SK-N-SH (cell line): ENCODE measurements around the gene CCL22. TPM values are rescaled to one million over a fixed set of nuclear protein-coding genes. Genes with fewer than 3 reads are reported as not detected.

Experiments
- CTCF ChIA-PET: fragments of 300-600, 350-600 bp; formaldehyde crosslinking; extraction: SDS; loops from one replicate; lab custom pipeline; 2021; lab: Yijun Ruan, JAX
- POLR2A ChIA-PET: fragments of 350-600 bp; sonication (Branson Sonifier 250); formaldehyde crosslinking; extraction: SDS; loops from one replicate; lab custom pipeline; 2020; ENCODE audit warnings: antibody characterized with exemption, inconsistent platforms; lab: Yijun Ruan, JAX
- DNase-seq: peaks from one replicate; pipeline ENCODE4 v3.0.0; 2012
- H2AFZ ChIP-seq: fragments of 200-600 bp; sonication (generic); 2 replicates; pipeline ENCODE4 v1.8.1; 2016; ENCODE audit warnings: antibody characterized with exemption, mild to moderate bottlenecking, low read depth
- H3F3A ChIP-seq: fragments of 200-600 bp; sonication (generic); replicated peaks from 2 replicates; pipeline ENCODE3; 2016; ENCODE audit warnings: antibody characterized with exemption, mild to moderate bottlenecking; ENCODE audit not compliant: insufficient read depth
- H3K27ac ChIP-seq, 2 experiments: fragments of 200-500 bp in 1 of 2; fragments of 200-600 bp in 1 of 2; sonication (Bioruptor generic) in 1 of 2; sonication (generic), shearing (Covaris generic) in 1 of 2; 2 replicates each; pipeline versions ENCODE4 v1.5.1 to v1.6.1; 2014 to 2016; ENCODE audit warnings: low read depth in 2 of 2, inconsistent platforms in 1 of 2, low read length in 1 of 2, mild to moderate bottlenecking in 1 of 2, mixed read lengths in 1 of 2
- H3K27me3 ChIP-seq: fragments of 200-600 bp; sonication (generic), shearing (Covaris generic); 2 replicates; pipeline ENCODE4 v1.6.1; 2016; ENCODE audit warnings: mixed run types; ENCODE audit not compliant: insufficient read depth
- H3K36me3 ChIP-seq, 2 experiments: fragments of 200-500 bp in 1 of 2; fragments of 200-600 bp in 1 of 2; sonication (Bioruptor generic) in 1 of 2; sonication (generic) in 1 of 2; replicated peaks in 1 of 2; 2 replicates each; pipeline versions ENCODE3 to v1.5.1; 2014 to 2016; ENCODE audit warnings: low read length in 1 of 2, mild to moderate bottlenecking in 1 of 2; ENCODE audit not compliant: insufficient read depth in 2 of 2, control insufficient read depth in 1 of 2
- H3K4me1 ChIP-seq, 2 experiments: fragments of 200-500 bp in 1 of 2; fragments of 200-600 bp in 1 of 2; sonication (Bioruptor generic) in 1 of 2; sonication (generic), shearing (Covaris generic) in 1 of 2; 2 replicates each; pipeline versions ENCODE4 v1.5.1 to v1.6.1; 2014 to 2016; ENCODE audit warnings: low read depth in 1 of 2, low read length in 1 of 2, mixed run types in 1 of 2; ENCODE audit not compliant: insufficient read depth in 2 of 2, control insufficient read depth in 1 of 2
- H3K4me2 ChIP-seq: fragments of 200-600 bp; sonication (generic), shearing (Covaris generic); 2 replicates; pipeline ENCODE4 v1.6.1; 2017; ENCODE audit warnings: mixed run types
- H3K4me3 ChIP-seq, 2 experiments: fragments of 200-500 bp in 1 of 2; fragments of 200-600 bp in 1 of 2; sonication (Bioruptor generic) in 1 of 2; sonication (generic), shearing (Covaris generic) in 1 of 2; 2 replicates each; pipeline versions ENCODE4 v1.5.1 to v1.8.1; 2014 to 2016; ENCODE audit warnings: low read depth in 2 of 2, inconsistent platforms in 1 of 2, low read length in 1 of 2, mild to moderate bottlenecking in 1 of 2, mixed read lengths in 1 of 2, moderate library complexity in 1 of 2
- H3K79me2 ChIP-seq: fragments of 200-600 bp; sonication (generic); 2 replicates; pipeline ENCODE4 v1.8.1; 2017; ENCODE audit warnings: mild to moderate bottlenecking; ENCODE audit not compliant: insufficient read depth
- H3K9ac ChIP-seq: fragments of 200-600 bp; sonication (generic); 2 replicates; pipeline ENCODE4 v1.6.1; 2017; ENCODE audit warnings: mixed run types
- H3K9me2 ChIP-seq: fragments of 200-600 bp; sonication (generic); 2 replicates; pipeline ENCODE4 v1.6.1; 2017; ENCODE audit warnings: mixed run types
- H3K9me3 ChIP-seq: fragments of 200-600 bp; sonication (generic); 2 replicates; pipeline ENCODE4 v1.6.1; 2017; ENCODE audit warnings: mixed run types, mild to moderate bottlenecking, moderate library complexity
- H4K20me1 ChIP-seq: fragments of 200-600 bp; sonication (generic); 2 replicates; pipeline ENCODE4 v1.6.1; 2017; ENCODE audit warnings: mild to moderate bottlenecking, mixed run types; ENCODE audit not compliant: insufficient read depth
- CHD2 ChIP-seq: fragments of 150-350 bp; IDR thresholded peaks from 2 replicates; pipeline ENCODE4 v1.6.1; 2018; ENCODE audit warnings: low read length; ENCODE audit not compliant: partially characterized antibody
- EZH2phosphoT487 ChIP-seq: fragments of 200-600 bp; sonication (generic); IDR thresholded peaks from 2 replicates; pipeline ENCODE4 v1.6.1; 2017; ENCODE audit warnings: low read depth, mixed run types, mild to moderate bottlenecking, antibody characterized with exemption, moderate library complexity, borderline replicate concordance
- FOSL2 ChIP-seq: IDR thresholded peaks from 2 replicates; pipeline ENCODE4 v1.4.0; 2012; ENCODE audit warnings: low read depth, mild to moderate bottlenecking, moderate library complexity, borderline replicate concordance
- FOXM1 ChIP-seq: IDR thresholded peaks from 2 replicates; pipeline ENCODE4 v1.4.0; 2012; ENCODE audit warnings: low read depth, mild to moderate bottlenecking
- GATA2 ChIP-seq: sonication (generic); formaldehyde crosslinking; IDR thresholded peaks from 2 replicates; pipeline ENCODE4 v1.5.0; 2020; ENCODE audit warnings: mild to moderate bottlenecking, missing genetic modification reagents
- JUND ChIP-seq: IDR thresholded peaks from 2 replicates; pipeline ENCODE4 v1.4.0; 2012
- MXI1 ChIP-seq: IDR thresholded peaks from 2 replicates; pipeline ENCODE4 v1.6.1; 2012; ENCODE audit warnings: mild to moderate bottlenecking, low read depth, low read length, improper control_type of control experiment
- NRF1 ChIP-seq: IDR thresholded peaks from 2 replicates; pipeline ENCODE4 v1.6.1; 2012; ENCODE audit warnings: low read depth, mild to moderate bottlenecking, low read length
- RAD21 ChIP-seq: IDR thresholded peaks from 2 replicates; pipeline ENCODE4 v1.6.1; 2012; ENCODE audit warnings: mild to moderate bottlenecking, low read length
- RCOR1 ChIP-seq: fragments of 150-350 bp; IDR thresholded peaks from 2 replicates; pipeline ENCODE4 v1.6.1; 2017; ENCODE audit warnings: antibody characterized with exemption, low read length
- RXRA ChIP-seq: IDR thresholded peaks from 2 replicates; pipeline ENCODE4 v1.4.0; 2012; ENCODE audit warnings: low read depth, mild to moderate bottlenecking, borderline replicate concordance
- TCF12 ChIP-seq: IDR thresholded peaks from 2 replicates; pipeline ENCODE4 v1.4.0; 2012
- WGBS: methylation state at CpG from one replicate; pipeline ENCODE4 v1.1.6; 2017; ENCODE audit warnings: low lambda C conversion rate; 5-methylcytosine and 5-hydroxymethylcytosine counted together
- polyA plus RNA-seq, 3 experiments: library from polyadenylated mRNA; depleted of rRNA; stranded (reverse); fragments of >200 nt; gene quantifications; 2 replicates each; pipeline ENCODE4 v1.2.3, GENCODE V29; 2012
- TF ChIP-seq, protein P1 (sequence below): IDR thresholded peaks from 2 replicates; pipeline ENCODE4 v1.4.0; 2012; ENCODE audit warnings: low read depth
- TF ChIP-seq, protein P2 (sequence below): fragments of 200-600 bp; sonication (generic); IDR thresholded peaks from 2 replicates; pipeline ENCODE4 v1.6.1; 2017; ENCODE audit warnings: antibody characterized with exemption, mild to moderate bottlenecking, moderate library complexity
- TF ChIP-seq, protein P3 (sequence below): IDR thresholded peaks from 2 replicates; pipeline ENCODE4 v1.6.1; 2012; ENCODE audit warnings: mild to moderate bottlenecking, low read depth, low read length, moderate library complexity
- TF ChIP-seq, protein P4 (sequence below): fragments of 150-350 bp; IDR thresholded peaks from 2 replicates; pipeline ENCODE4 v1.6.1; 2016; ENCODE audit warnings: mild to moderate bottlenecking, low read depth, low read length

CCL22 gene
- polyA plus RNA-seq, 1 of the 3 experiments (the other 2 are of a cell fraction), result not detected

DNA sequence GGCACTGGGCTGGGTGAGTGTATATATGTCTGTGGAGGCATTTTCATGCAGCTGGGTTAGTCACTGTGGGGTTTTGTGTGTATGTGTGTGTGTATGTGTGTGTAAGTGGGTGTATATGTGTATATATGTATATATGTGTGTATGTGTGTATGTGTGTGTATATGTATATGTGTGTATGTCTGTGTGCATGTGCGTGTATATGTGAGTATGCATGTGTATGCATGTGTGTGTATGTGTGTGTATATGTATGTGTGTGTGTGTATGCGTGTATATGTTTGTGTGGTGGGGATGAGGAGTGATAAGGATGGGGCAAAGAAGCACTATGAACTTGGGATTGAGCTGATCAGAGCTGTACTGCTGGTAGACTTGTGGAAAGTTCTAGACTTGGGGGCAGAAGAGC is 45.1 kb upstream of the CCL22 start:
- Histone ChIP-seq H2AFZ (no peak overlapping the region), H3K4me1 (peaks cover 0 to 29% of the 10 kb centered on the region in 2 experiments; a peak in 2 of 4 replicates)
- CTCF ChIA-PET, result interaction anchor here (0.8 to 26.6 kb wide), 5 partner anchors 13 to 262 kb away, joined by 3 to 544 read pairs (median 4); no protein-coding TSS in a partner anchor
- WGBS, result 88% methylated on average over 2 of the region's 2 CpGs
- TF ChIP-seq EZH2phosphoT487, result no peak
- TF ChIP-seq, protein P1, sequence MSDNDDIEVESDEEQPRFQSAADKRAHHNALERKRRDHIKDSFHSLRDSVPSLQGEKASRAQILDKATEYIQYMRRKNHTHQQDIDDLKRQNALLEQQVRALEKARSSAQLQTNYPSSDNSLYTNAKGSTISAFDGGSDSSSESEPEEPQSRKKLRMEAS, result no peak
- TF ChIP-seq, protein P2, sequence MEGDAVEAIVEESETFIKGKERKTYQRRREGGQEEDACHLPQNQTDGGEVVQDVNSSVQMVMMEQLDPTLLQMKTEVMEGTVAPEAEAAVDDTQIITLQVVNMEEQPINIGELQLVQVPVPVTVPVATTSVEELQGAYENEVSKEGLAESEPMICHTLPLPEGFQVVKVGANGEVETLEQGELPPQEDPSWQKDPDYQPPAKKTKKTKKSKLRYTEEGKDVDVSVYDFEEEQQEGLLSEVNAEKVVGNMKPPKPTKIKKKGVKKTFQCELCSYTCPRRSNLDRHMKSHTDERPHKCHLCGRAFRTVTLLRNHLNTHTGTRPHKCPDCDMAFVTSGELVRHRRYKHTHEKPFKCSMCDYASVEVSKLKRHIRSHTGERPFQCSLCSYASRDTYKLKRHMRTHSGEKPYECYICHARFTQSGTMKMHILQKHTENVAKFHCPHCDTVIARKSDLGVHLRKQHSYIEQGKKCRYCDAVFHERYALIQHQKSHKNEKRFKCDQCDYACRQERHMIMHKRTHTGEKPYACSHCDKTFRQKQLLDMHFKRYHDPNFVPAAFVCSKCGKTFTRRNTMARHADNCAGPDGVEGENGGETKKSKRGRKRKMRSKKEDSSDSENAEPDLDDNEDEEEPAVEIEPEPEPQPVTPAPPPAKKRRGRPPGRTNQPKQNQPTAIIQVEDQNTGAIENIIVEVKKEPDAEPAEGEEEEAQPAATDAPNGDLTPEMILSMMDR, result no peak
- no peak for TF ChIP-seq FOSL2
- TF ChIP-seq RXRA, result no peak
- TF ChIP-seq, protein P3, sequence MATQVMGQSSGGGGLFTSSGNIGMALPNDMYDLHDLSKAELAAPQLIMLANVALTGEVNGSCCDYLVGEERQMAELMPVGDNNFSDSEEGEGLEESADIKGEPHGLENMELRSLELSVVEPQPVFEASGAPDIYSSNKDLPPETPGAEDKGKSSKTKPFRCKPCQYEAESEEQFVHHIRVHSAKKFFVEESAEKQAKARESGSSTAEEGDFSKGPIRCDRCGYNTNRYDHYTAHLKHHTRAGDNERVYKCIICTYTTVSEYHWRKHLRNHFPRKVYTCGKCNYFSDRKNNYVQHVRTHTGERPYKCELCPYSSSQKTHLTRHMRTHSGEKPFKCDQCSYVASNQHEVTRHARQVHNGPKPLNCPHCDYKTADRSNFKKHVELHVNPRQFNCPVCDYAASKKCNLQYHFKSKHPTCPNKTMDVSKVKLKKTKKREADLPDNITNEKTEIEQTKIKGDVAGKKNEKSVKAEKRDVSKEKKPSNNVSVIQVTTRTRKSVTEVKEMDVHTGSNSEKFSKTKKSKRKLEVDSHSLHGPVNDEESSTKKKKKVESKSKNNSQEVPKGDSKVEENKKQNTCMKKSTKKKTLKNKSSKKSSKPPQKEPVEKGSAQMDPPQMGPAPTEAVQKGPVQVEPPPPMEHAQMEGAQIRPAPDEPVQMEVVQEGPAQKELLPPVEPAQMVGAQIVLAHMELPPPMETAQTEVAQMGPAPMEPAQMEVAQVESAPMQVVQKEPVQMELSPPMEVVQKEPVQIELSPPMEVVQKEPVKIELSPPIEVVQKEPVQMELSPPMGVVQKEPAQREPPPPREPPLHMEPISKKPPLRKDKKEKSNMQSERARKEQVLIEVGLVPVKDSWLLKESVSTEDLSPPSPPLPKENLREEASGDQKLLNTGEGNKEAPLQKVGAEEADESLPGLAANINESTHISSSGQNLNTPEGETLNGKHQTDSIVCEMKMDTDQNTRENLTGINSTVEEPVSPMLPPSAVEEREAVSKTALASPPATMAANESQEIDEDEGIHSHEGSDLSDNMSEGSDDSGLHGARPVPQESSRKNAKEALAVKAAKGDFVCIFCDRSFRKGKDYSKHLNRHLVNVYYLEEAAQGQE, result no peak
- TF ChIP-seq, protein P4, sequence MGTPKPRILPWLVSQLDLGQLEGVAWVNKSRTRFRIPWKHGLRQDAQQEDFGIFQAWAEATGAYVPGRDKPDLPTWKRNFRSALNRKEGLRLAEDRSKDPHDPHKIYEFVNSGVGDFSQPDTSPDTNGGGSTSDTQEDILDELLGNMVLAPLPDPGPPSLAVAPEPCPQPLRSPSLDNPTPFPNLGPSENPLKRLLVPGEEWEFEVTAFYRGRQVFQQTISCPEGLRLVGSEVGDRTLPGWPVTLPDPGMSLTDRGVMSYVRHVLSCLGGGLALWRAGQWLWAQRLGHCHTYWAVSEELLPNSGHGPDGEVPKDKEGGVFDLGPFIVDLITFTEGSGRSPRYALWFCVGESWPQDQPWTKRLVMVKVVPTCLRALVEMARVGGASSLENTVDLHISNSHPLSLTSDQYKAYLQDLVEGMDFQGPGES, result no peak
- TF ChIP-seq RAD21, result no peak
- TF ChIP-seq JUND, result no peak
- no peak for TF ChIP-seq CHD2
- no peak for TF ChIP-seq FOXM1
- TF ChIP-seq RCOR1, result no peak
- TF ChIP-seq GATA2, result no peak
- TF ChIP-seq NRF1, result no peak
- TF ChIP-seq TCF12, result no peak
- TF ChIP-seq MXI1, result no peak
- TF ChIP-seq, all 33 proteins: peak for 0
- no peaks in the 10 kb centered on the region for H3K9me3 ChIP-seq
- no peaks in the 10 kb centered on the region for H4K20me1 ChIP-seq
- no peaks in the 10 kb centered on the region for H3K79me2 ChIP-seq
- no peak overlapping the region for H3K27ac ChIP-seq
- H3K4me3 ChIP-seq, result no peak overlapping the region
- H3K4me2 ChIP-seq, result no peak overlapping the region
- H3K27me3 ChIP-seq, result no peaks in the 10 kb centered on the region
- peaks cover 10% of the 10 kb centered on the region for H3F3A ChIP-seq
- H3K9ac ChIP-seq, result no peak overlapping the region
- no peaks in the 10 kb centered on the region for H3K9me2 ChIP-seq
- no peak for DNase-seq
- H3K36me3 ChIP-seq, result no peaks in the 10 kb centered on the region
- POLR2A ChIA-PET, result no interaction called here
